Measurements from ENCODE around the gene HHATL. TPM values are rescaled to one million over a fixed set of nuclear protein-coding genes. Genes with fewer than 3 reads are reported as not detected.
"Not testable (repeated sequence)": the region's sequence is repeated elsewhere in the genome, so short reads cannot be mapped to it uniquely, and the experiment has no call there.

The HHATL gene
- total and polyA plus RNA-seq, 2 donors (not counting 1 experiment from before 2014, with no cell fraction given), result not detected

DNA sequence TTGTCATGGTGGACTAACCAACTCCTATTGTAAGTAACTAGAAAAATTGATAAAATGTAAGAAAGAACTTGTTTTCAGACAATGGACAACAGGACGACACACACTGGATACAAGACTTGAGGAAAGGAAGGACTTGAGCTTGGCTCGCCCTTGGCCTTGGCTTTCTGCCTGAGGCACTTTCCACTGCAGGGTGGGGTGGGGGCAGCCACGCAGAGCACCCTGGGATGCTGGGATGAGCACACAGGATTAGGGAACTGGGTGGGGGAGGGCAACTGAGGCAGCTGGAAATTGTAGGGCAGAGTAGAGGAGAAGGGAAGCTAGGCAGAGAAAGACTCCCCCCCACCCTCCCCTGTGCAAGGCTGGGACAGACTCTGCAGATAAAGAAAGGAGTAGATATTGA, 25.5 kb upstream of the HHATL start:
- Histone ChIP-seq H3K4me2 (ENCODE audit: extremely low read depth, insufficient read depth, low read length) (no peak overlapping the region), H3K27me3 (ENCODE audit: control insufficient read depth, insufficient read depth, low read length) (peaks cover 4% of the 10 kb centered on the region), H3K4me1 (ENCODE audit: control insufficient read depth, extremely low read depth, insufficient read depth, low read length) (no peaks in the 10 kb centered on the region), H3K9me3 (ENCODE audit: control insufficient read depth, insufficient read depth, low read depth, low read length) (no peaks in the 10 kb centered on the region), H4K20me1 (ENCODE audit: control insufficient read depth, extremely low read depth, insufficient read depth, low read length) (no peaks in the 10 kb centered on the region), H3K79me2 (ENCODE audit: control insufficient read depth, insufficient read depth, low read length) (no peaks in the 10 kb centered on the region), H3K4me3 (replicated peaks in 1 of 4; ENCODE audit: control extremely low read depth in 1 of 4, insufficient read depth in 1 of 4, low read depth in 3 of 4, low read length in 4 of 4) (no peak overlapping the region), H3K27ac (ENCODE audit: insufficient read depth, low read length) (no peak overlapping the region), H3K36me3 (ENCODE audit: control insufficient read depth, insufficient read depth, low read length) (no peaks in the 10 kb centered on the region), H2AFZ (ENCODE audit: low read length) (no peak overlapping the region), H3K9ac (ENCODE audit: insufficient read depth, low read length) (no peak overlapping the region)
- no peak for DNase-seq (ENCODE audit: low read depth in 2 of 2)
- TF ChIP-seq EZH2 (IDR thresholded peaks at IDR 0.05; ENCODE audit: low read length, missing control alignments) (no peak), CTCF (conservative IDR thresholded peaks at IDR 0.05 in 1 of 2, IDR thresholded peaks at IDR 0.05 in 1 of 2; ENCODE audit: low read depth in 1 of 2, low read length in 2 of 2) (no peak)

DNA sequence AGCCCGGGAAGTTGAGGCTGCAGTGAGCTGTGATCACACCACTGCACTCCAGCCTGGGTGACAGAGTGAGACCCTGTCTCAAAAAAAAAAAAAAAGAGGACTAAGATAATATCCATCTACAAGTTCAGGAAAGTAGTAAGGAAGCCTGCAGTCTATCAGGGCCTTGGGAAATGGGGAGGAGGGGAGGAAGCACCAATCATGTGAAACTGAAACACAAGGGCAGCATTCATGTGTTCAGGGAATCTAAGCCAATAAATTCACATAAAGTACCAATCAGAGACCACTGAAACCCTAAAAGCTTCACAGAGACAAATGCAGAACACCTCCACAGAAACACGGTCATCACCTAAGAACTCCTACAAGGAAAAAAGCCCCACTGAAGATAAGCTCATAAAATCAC, 22.9 kb upstream of the HHATL start:
- Histone ChIP-seq H4K20me1 (ENCODE audit: control insufficient read depth, extremely low read depth, insufficient read depth, low read length) (no peaks in the 10 kb centered on the region), H3K36me3 (ENCODE audit: control insufficient read depth, insufficient read depth, low read length) (no peaks in the 10 kb centered on the region), H2AFZ (ENCODE audit: low read length) (no peak overlapping the region), H3K4me1 (ENCODE audit: control insufficient read depth, extremely low read depth, insufficient read depth, low read length) (no peaks in the 10 kb centered on the region), H3K79me2 (ENCODE audit: control insufficient read depth, insufficient read depth, low read length) (no peaks in the 10 kb centered on the region), H3K4me3 (replicated peaks in 1 of 4; ENCODE audit: control extremely low read depth in 1 of 4, insufficient read depth in 1 of 4, low read depth in 3 of 4, low read length in 4 of 4) (no peak overlapping the region), H3K4me2 (ENCODE audit: extremely low read depth, insufficient read depth, low read length) (no peak overlapping the region), H3K27me3 (ENCODE audit: control insufficient read depth, insufficient read depth, low read length) (peaks cover 4% of the 10 kb centered on the region), H3K9me3 (ENCODE audit: control insufficient read depth, insufficient read depth, low read depth, low read length) (no peaks in the 10 kb centered on the region), H3K27ac (ENCODE audit: insufficient read depth, low read length) (no peak overlapping the region), H3K9ac (ENCODE audit: insufficient read depth, low read length) (no peak overlapping the region)
- TF ChIP-seq CTCF (conservative IDR thresholded peaks at IDR 0.05 in 1 of 2, IDR thresholded peaks at IDR 0.05 in 1 of 2; ENCODE audit: low read depth in 1 of 2, low read length in 2 of 2) (no peak), EZH2 (IDR thresholded peaks at IDR 0.05; ENCODE audit: low read length, missing control alignments) (no peak)
- DNase-seq (ENCODE audit: low read depth in 2 of 2), result no peak

DNA sequence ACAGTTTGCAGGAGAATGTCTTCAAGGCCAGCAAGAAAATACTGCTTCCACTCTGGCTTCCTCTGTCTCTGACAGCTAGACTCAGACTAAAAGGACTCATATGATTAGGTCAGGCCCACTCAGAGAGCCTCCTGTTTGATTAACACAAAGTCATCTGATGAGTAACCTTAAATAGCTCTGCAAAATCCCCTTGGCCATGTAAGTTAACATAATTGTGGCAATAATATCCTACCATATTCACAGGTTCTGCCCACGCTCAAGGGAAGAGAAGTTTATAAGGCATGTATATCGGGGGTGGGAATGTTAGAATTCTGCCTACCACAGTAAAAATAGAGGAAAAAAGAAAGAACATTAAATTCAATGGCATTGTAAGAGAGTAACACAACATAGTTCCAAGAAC, 20.6 kb upstream of the HHATL start:
- no peak overlapping the region for H2AFZ ChIP-seq (ENCODE audit: low read length)
- H3K9ac ChIP-seq (ENCODE audit: insufficient read depth, low read length), result no peak overlapping the region
- H3K36me3 ChIP-seq (ENCODE audit: control insufficient read depth, insufficient read depth, low read length), result no peaks in the 10 kb centered on the region
- H3K4me3 ChIP-seq (replicated peaks in 1 of 4; ENCODE audit: control extremely low read depth in 1 of 4, insufficient read depth in 1 of 4, low read depth in 3 of 4, low read length in 4 of 4), result no peak overlapping the region
- H3K9me3 ChIP-seq (ENCODE audit: control insufficient read depth, insufficient read depth, low read depth, low read length), result no peaks in the 10 kb centered on the region
- H3K27ac ChIP-seq (ENCODE audit: insufficient read depth, low read length), result no peak overlapping the region
- no peaks in the 10 kb centered on the region for H3K79me2 ChIP-seq (ENCODE audit: control insufficient read depth, insufficient read depth, low read length)
- no peaks in the 10 kb centered on the region for H3K4me1 ChIP-seq (ENCODE audit: control insufficient read depth, extremely low read depth, insufficient read depth, low read length)
- no peak overlapping the region for H3K4me2 ChIP-seq (ENCODE audit: extremely low read depth, insufficient read depth, low read length)
- no peaks in the 10 kb centered on the region for H4K20me1 ChIP-seq (ENCODE audit: control insufficient read depth, extremely low read depth, insufficient read depth, low read length)
- no peak for DNase-seq (ENCODE audit: low read depth in 2 of 2)
- H3K27me3 ChIP-seq (ENCODE audit: control insufficient read depth, insufficient read depth, low read length), result no peaks in the 10 kb centered on the region
- TF ChIP-seq CTCF (conservative IDR thresholded peaks at IDR 0.05 in 1 of 2, IDR thresholded peaks at IDR 0.05 in 1 of 2; ENCODE audit: low read depth in 1 of 2, low read length in 2 of 2), result no peak
- TF ChIP-seq EZH2 (IDR thresholded peaks at IDR 0.05; ENCODE audit: low read length, missing control alignments), result no peak

GRCh38 chr3:42722442-42722841, 19.8 kb upstream of the HHATL start:
- H3K4me1 ChIP-seq (ENCODE audit: control insufficient read depth, extremely low read depth, insufficient read depth, low read length); H3K27me3 ChIP-seq (ENCODE audit: control insufficient read depth, insufficient read depth, low read length); H3K9ac ChIP-seq (ENCODE audit: insufficient read depth, low read length); H4K20me1 ChIP-seq (ENCODE audit: control insufficient read depth, extremely low read depth, insufficient read depth, low read length); H3K4me3 ChIP-seq (replicated peaks in 1 of 4; ENCODE audit: control extremely low read depth in 1 of 4, insufficient read depth in 1 of 4, low read depth in 3 of 4, low read length in 4 of 4); DNase-seq (ENCODE audit: low read depth in 2 of 2); H3K36me3 ChIP-seq (ENCODE audit: control insufficient read depth, insufficient read depth, low read length); H2AFZ ChIP-seq (ENCODE audit: low read length); H3K9me3 ChIP-seq (ENCODE audit: control insufficient read depth, insufficient read depth, low read depth, low read length); H3K4me2 ChIP-seq (ENCODE audit: extremely low read depth, insufficient read depth, low read length); H3K27ac ChIP-seq (ENCODE audit: insufficient read depth, low read length); H3K79me2 ChIP-seq (ENCODE audit: control insufficient read depth, insufficient read depth, low read length): not testable (repeated sequence)

All from fibroblast of lung (primary cell).